GM19372 (cell line): ENCODE data around the gene XKR8.
"Not testable (repeated sequence)": the region's sequence is repeated elsewhere in the genome, so short reads cannot be mapped to it uniquely, and the experiment has no call there.

Experiments used
- ATAC-seq: cut with Tn5 transposase; IDR thresholded peaks from one replicate; pipeline ENCODE4 v1.9.1; 2021; ENCODE audit warnings: mild to moderate bottlenecking, low read depth, moderate library complexity; ENCODE audit not compliant: unreplicated experiment

The XKR8 gene

GRCh38 chr1:27980216-27980845, 20.6 kb downstream of the XKR8 start:
- ATAC-seq: no peak

GRCh38 chr1:27981145-27981544, 21.4 kb downstream of the XKR8 start:
- ATAC-seq: no peak

- ATAC-seq: no peak
Observed at GRCh38 chr1:27990920-27991537, 31.3 kb downstream of the XKR8 start.

GRCh38 chr1:27992276-27992675, 32.5 kb downstream of the XKR8 start:
- no peak for ATAC-seq

GRCh38 chr1:27993241-27993640, 33.5 kb downstream of the XKR8 start:
- no peak for ATAC-seq

GRCh38 chr1:27994060-27994459, 34.3 kb downstream of the XKR8 start:
- ATAC-seq: no peak

- not testable (repeated sequence) for ATAC-seq
Observed at GRCh38 chr1:27994526-27994925, 34.8 kb downstream of the XKR8 start.

GRCh38 chr1:27999055-27999454, 39.3 kb downstream of the XKR8 start:
- ATAC-seq: no peak

- no peak for ATAC-seq
Observed at GRCh38 chr1:28002600-28002999, 42.8 kb downstream of the XKR8 start.

GRCh38 chr1:28003117-28003516, 43.3 kb downstream of the XKR8 start:
- not testable (repeated sequence) for ATAC-seq

- no peak for ATAC-seq
Observed at GRCh38 chr1:28010969-28011368, 51.2 kb downstream of the XKR8 start.
